Body of pancreas (tissue), 4 donors: Measurements from ENCODE around the gene ADAMTS2. TPM values are rescaled to one million over a fixed set of nuclear protein-coding genes. Genes with fewer than 3 reads are reported as not detected.

Experiments used
- ATAC-seq: fragments of 150-250 bp; one replicate; pipeline ENCODE4 v1.9.1; 2016
- DNase-seq, 4 donors: peaks; one replicate each; pipeline ENCODE4 v3.0.0-alpha.2; 2019
- H3K27ac ChIP-seq, 4 donors: fragments of 200-600 bp; sonication (generic); 1 replicate in 3 of 4; 2 replicates in 1 of 4; pipeline versions ENCODE4 v1.5.1 to v1.6.1; 2016 to 2019; ENCODE audit warnings: mild to moderate bottlenecking in 1 of 4, mixed read lengths in 1 of 4, moderate library complexity in 1 of 4
- H3K27me3 ChIP-seq, 2 donors: fragments of 200-600 bp; sonication (generic); one replicate each; pipeline ENCODE4 v1.6.0; 2016; ENCODE audit warnings: mild to moderate bottlenecking in 1 of 2
- H3K36me3 ChIP-seq, 2 donors: fragments of 200-600 bp; sonication (generic); replicated peaks in 1 of 2; 2 replicates each; pipeline ENCODE4 v1.5.1; 2016; ENCODE audit warnings: low read depth in 2 of 2; ENCODE audit not compliant: insufficient read depth in 1 of 2
- H3K4me1 ChIP-seq: fragments of 200-600 bp; sonication (generic); one replicate; pipeline ENCODE4 v1.6.0; 2016
- H3K4me3 ChIP-seq, 2 donors: fragments of 200-600 bp; sonication (generic); 1 replicate in 1 of 2; 2 replicates in 1 of 2; pipeline ENCODE4 v1.5.1; 2016 to 2019
- H3K9me3 ChIP-seq, 3 donors: fragments of 200-600 bp; sonication (generic); 1 replicate in 2 of 3; 2 replicates in 1 of 3; pipeline ENCODE4 v1.5.1; 2016
- CTCF ChIP-seq, 7 experiments: fragments of 450-650 bp in 4 of 7; fragments of 200-600 bp in 3 of 7; sonication (generic) in 3 of 7; IDR thresholded peaks; one replicate each; pipeline ENCODE4 v1.5.1; 2016 to 2019; ENCODE audit warnings: antibody characterized with exemption in 7 of 7
- POLR2A ChIP-seq, 3 donors: fragments of 450-650 bp; IDR thresholded peaks; one replicate each; pipeline ENCODE4 v1.6.1; 2016; ENCODE audit warnings: antibody characterized with exemption in 3 of 3, mild to moderate bottlenecking in 2 of 3
- WGBS, 2 donors: methylation state at CpG; one replicate each; pipeline ENCODE4 v1.1.5; 2017; 5-methylcytosine and 5-hydroxymethylcytosine counted together
- intact Hi-C: fragments of 100-400 bp; cut with DNase I; formaldehyde crosslinking; loops from one replicate; pipeline ENCODE4 v1.15.1; 2023
- total RNA-seq, 2 donors: library from RNA; depleted of rRNA; stranded (reverse); fragments of >200 nt; gene quantifications; one replicate each; pipeline ENCODE4 v1.1.0, GENCODE V29; 2016

ADAMTS2 gene
- total RNA-seq, 2 donors from 2014 or later = 9.1 to 19.1 TPM

GRCh38 chr5:179139111-179139935 is 205.9 kb downstream of the ADAMTS2 start:
- Histone ChIP-seq H3K27ac (no peak overlapping the region), H3K4me1 (no peaks in the 10 kb centered on the region), H3K4me3 (no peak overlapping the region), H3K9me3 (no peaks in the 10 kb centered on the region), H3K27me3 (no peaks in the 10 kb centered on the region), H3K36me3 (no peaks in the 10 kb centered on the region)
- ATAC-seq (no peak), DNase-seq (no peak)
- TF ChIP-seq CTCF (IDR thresholded peaks at IDR 0.05) = no peak
- 60 to 67% methylated on average over 23 to 26 of the region's 26 CpGs for WGBS, 2 donors
- intact Hi-C loops = no loop called here

GRCh38 chr5:179138568-179138925 is 206.7 kb downstream of the ADAMTS2 start:
- intact Hi-C loops = no loop called here
- DNase-seq (no peak), ATAC-seq (no peak)
- Histone ChIP-seq H3K4me1 (no peaks in the 10 kb centered on the region), H3K27me3 (no peaks in the 10 kb centered on the region), H3K27ac (no peak overlapping the region), H3K4me3 (no peak overlapping the region), H3K9me3 (no peaks in the 10 kb centered on the region), H3K36me3 (no peaks in the 10 kb centered on the region)
- TF ChIP-seq CTCF (IDR thresholded peaks at IDR 0.05) (no peak), POLR2A (IDR thresholded peaks at IDR 0.05) (no peak)
- WGBS, 2 donors = 64 to 80% methylated on average over 4 to 22 of the region's 23 CpGs

GRCh38 chr5:179137643-179138567 is 207.4 kb downstream of the ADAMTS2 start:
- H3K4me1 ChIP-seq = no peaks in the 10 kb centered on the region
- no peaks in the 10 kb centered on the region for H3K27me3 ChIP-seq
- no peak for ATAC-seq
- TF ChIP-seq CTCF (IDR thresholded peaks at IDR 0.05) = no peak
- no peak for TF ChIP-seq POLR2A (IDR thresholded peaks at IDR 0.05)
- no peak overlapping the region for H3K4me3 ChIP-seq
- H3K36me3 ChIP-seq = no peaks in the 10 kb centered on the region
- no peak for DNase-seq
- H3K27ac ChIP-seq = no peak overlapping the region
- 72 to 76% methylated on average over 11 to 33 of the region's 33 CpGs for WGBS, 2 donors
- no peaks in the 10 kb centered on the region for H3K9me3 ChIP-seq
- intact Hi-C loops = no loop called here

GRCh38 chr5:179137016-179137642 is 208.1 kb downstream of the ADAMTS2 start:
- DNase-seq = no peak
- WGBS, 2 donors = 50 to 62% methylated on average over 4 to 13 of the region's 13 CpGs
- Histone ChIP-seq H3K36me3 (no peaks in the 10 kb centered on the region), H3K27me3 (no peaks in the 10 kb centered on the region), H3K27ac (no peak overlapping the region), H3K9me3 (no peaks in the 10 kb centered on the region), H3K4me1 (no peaks in the 10 kb centered on the region), H3K4me3 (no peak overlapping the region)
- ATAC-seq = no peak
- intact Hi-C loops = no loop called here
- TF ChIP-seq CTCF (IDR thresholded peaks at IDR 0.05) = no peak
- no peak for TF ChIP-seq POLR2A (IDR thresholded peaks at IDR 0.05)
